Neuron (in vitro differentiated cells): Measurements from ENCODE around the gene NCOA1.
"Not testable (repeated sequence)": the region's sequence is repeated elsewhere in the genome, so short reads cannot be mapped to it uniquely, and the experiment has no call there.

Experiments
- H2AFZ ChIP-seq: one replicate; pipeline ENCODE4 v1.6.1; 2013; ENCODE audit warnings: low read depth, mild to moderate bottlenecking, inconsistent platforms, low read length, moderate library complexity
- H3K27me3 ChIP-seq: one replicate; pipeline ENCODE4 v1.6.1; 2013; ENCODE audit warnings: low read length; ENCODE audit not compliant: insufficient read depth
- H3K36me3 ChIP-seq: one replicate; pipeline ENCODE4 v1.6.1; 2013; ENCODE audit warnings: low read length; ENCODE audit not compliant: insufficient read depth
- H3K4me1 ChIP-seq: one replicate; pipeline ENCODE4 v1.6.1; 2013; ENCODE audit warnings: low read length; ENCODE audit not compliant: insufficient read depth
- H3K4me3 ChIP-seq: 2 replicates; pipeline ENCODE4 v1.5.1; 2013; ENCODE audit warnings: mild to moderate bottlenecking, low read length, moderate library complexity
- H3K9me3 ChIP-seq: one replicate; pipeline ENCODE4 v1.6.1; 2013; ENCODE audit warnings: low read length

The NCOA1 gene

DNA sequence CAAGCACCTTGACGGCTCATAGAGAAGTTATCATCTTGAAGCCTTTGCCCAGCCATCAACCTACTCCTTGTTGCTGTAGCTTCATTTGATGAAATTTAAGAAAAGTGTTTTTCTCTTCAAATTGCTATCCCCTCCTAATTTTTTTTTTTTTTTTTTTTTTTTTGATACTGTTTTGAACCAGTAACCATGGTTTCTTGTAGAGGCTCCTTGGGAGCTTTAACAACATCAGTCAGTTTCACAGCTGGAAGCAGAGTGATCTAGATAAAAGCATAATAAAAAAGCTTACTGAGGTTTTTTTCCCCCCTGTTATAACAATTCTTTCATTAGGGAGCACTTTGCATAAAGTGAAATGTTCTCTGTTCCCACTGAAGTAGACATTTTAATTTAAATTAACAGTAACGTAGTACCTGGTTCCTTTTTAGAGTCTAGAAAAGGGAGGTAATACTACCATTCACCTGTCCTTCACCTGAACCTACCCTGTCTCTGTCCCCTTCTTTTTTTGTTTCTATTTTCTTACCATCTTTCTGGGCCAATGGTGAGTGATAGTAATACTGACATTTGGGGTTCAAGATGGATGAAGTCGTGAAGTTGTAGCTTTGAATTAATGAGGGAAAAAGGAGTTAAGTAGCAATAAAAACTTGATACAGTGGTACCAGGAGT lies 101.5 kb downstream of the NCOA1 start:
- Histone ChIP-seq H3K36me3 (peaks cover 24% of the 10 kb centered on the region), H3K9me3 (peaks cover 4% of the 10 kb centered on the region), H3K4me1 (peaks cover 2% of the 10 kb centered on the region), H3K4me3 (no peak overlapping the region), H2AFZ (no peak overlapping the region), H3K27me3 (no peaks in the 10 kb centered on the region)

DNA sequence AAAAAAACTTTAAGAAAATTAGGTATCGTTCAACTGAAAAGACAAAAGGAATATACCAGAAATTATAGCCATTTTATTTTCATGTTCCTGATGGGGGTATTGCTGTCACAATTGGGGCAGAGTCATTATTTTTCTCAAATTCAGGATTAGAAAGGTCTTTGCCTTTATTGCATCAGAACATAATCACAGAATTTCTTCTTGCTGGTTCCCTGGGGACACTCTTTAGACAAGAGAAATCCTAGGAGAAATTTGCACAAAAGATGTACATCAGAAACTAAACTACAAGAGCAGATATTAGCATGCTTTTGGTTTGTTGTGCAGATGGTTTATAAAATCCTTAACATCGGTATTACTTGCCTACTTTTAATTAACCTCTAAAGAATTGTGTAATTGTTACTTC lies 103.2 kb downstream of the NCOA1 start:
- Histone ChIP-seq H3K9me3 (no peaks in the 10 kb centered on the region), H3K4me1 (peaks cover 2% of the 10 kb centered on the region), H2AFZ (no peak overlapping the region), H3K4me3 (no peak overlapping the region), H3K27me3 (no peaks in the 10 kb centered on the region), H3K36me3 (peaks cover 9% of the 10 kb centered on the region)

GRCh38 chr2:24597181-24597870 lies 106.3 kb downstream of the NCOA1 start:
- H3K9me3 ChIP-seq, result no peaks in the 10 kb centered on the region
- no peak overlapping the region for H2AFZ ChIP-seq
- no peaks in the 10 kb centered on the region for H3K27me3 ChIP-seq
- peaks cover 2% of the 10 kb centered on the region for H3K4me1 ChIP-seq
- H3K36me3 ChIP-seq, result peaks cover 6% of the 10 kb centered on the region
- H3K4me3 ChIP-seq, result no peak overlapping the region

DNA sequence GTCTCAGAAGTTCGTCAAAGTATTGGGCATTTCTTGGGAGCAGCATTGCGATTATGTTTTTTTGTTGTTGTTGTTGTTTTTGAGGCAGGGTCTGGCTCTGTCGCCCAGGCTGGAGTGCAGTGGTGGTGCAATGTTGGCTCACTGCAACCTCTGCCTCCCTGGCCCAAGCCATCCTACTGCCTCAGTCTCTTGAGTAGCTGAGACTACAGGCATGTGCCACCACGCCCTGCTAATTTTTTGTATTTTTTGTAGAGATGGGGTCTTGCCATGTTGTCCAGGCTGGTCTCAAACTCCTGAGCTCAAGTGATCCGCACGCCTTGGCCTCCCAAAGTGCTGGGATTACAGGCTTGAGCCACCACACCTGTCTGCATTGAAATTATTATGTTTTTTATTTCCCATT lies 109.1 kb downstream of the NCOA1 start:
- H3K4me1 ChIP-seq, H3K9me3 ChIP-seq, H3K36me3 ChIP-seq, H3K4me3 ChIP-seq, H2AFZ ChIP-seq, H3K27me3 ChIP-seq: not testable (repeated sequence)

- H3K9me3 ChIP-seq, result peaks cover 10% of the 10 kb centered on the region
- H3K4me1 ChIP-seq, result no peaks in the 10 kb centered on the region
- no peaks in the 10 kb centered on the region for H3K36me3 ChIP-seq
Measured at GRCh38 chr2:24611631-24612030, 120.6 kb downstream of the NCOA1 start.

DNA sequence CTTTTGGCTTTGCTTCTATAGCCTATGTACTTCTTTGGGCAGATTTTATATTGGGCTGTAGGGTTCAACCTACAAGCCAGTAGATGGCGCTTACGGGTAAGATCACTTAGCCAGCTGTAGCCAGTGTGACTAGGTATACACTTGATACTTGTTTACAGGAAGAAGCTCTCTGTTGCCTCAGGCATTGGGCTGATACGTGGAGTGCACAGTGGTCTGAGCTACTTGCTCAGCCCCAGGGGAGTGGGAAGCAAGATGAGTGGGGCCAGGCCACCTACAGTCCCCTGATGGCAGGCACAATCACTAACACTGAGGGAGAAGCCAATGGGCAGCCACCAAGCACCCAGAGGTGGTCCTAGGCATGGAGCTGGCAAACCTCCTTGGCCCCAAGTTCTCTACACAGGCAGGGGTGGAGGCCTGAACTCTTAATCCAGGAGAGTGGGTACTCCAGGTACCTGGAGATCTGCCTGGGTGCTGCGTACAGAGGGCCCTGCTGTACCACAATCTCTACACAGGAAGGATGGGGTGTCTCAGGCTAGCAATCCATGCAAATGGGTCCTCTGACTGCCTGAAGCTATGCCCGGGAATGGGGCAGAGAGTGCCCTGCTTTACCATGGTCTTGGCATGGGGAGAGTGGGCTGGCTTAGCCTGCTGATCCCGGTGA lies 122.2 kb downstream of the NCOA1 start:
- H3K4me3 ChIP-seq, result no peak overlapping the region
- H2AFZ ChIP-seq, result no peak overlapping the region
- no peaks in the 10 kb centered on the region for H3K4me1 ChIP-seq
- no peaks in the 10 kb centered on the region for H3K36me3 ChIP-seq
- H3K9me3 ChIP-seq, result peaks cover 10% of the 10 kb centered on the region
- no peaks in the 10 kb centered on the region for H3K27me3 ChIP-seq

More at GRCh38 chr2:24611631-24612030, 120.6 kb downstream of the NCOA1 start:
- Histone ChIP-seq H3K27me3 (no peaks in the 10 kb centered on the region), H2AFZ (no peak overlapping the region), H3K4me3 (no peak overlapping the region)

DNA sequence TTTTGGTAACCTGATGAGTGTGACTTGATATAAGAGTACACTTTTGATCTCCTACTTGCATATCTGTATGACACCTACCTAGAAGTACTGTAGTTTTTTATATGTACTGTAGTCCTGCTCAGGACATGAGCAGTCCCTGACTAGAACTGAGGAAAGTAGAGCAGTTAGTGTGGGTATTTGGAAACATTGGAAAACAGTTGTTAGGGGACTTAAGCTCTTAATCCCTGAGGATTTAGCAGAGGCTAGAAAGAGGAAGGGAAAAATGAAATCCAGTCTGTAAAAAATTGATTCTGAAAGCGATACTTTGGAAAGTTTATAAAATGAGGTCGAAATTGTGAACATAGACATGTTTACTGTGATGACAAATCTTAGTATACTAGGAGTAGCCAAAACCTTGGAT lies 125.6 kb downstream of the NCOA1 start:
- no peak overlapping the region for H2AFZ ChIP-seq
- H3K4me3 ChIP-seq, result no peak overlapping the region
- no peaks in the 10 kb centered on the region for H3K4me1 ChIP-seq
- no peaks in the 10 kb centered on the region for H3K36me3 ChIP-seq
- peaks cover 5% of the 10 kb centered on the region for H3K9me3 ChIP-seq
- H3K27me3 ChIP-seq, result no peaks in the 10 kb centered on the region

DNA sequence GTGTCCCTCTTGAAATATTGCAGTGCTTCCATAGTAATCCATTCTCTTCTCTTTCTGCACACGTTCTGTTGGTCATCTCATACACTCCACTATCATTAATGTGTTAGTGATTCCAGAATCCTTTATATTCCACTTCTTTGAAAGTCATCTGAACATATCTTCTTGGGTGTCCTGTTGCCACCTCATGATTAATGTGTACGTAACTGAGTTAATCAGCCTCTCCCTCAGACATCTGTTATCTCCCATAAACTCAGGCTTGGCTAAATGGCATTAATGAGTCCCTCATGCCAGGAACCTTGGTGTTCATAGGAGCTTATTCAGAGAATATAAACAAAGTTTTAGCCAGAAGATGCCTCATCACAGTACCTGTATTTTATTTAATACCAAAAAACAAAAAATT lies 126.4 kb downstream of the NCOA1 start:
- Histone ChIP-seq H3K4me3 (no peak overlapping the region), H2AFZ (no peak overlapping the region), H3K4me1 (no peaks in the 10 kb centered on the region), H3K36me3 (no peaks in the 10 kb centered on the region), H3K27me3 (no peaks in the 10 kb centered on the region), H3K9me3 (peaks cover 5% of the 10 kb centered on the region)

GRCh38 chr2:24618144-24618543 lies 127.1 kb downstream of the NCOA1 start:
- no peaks in the 10 kb centered on the region for H3K27me3 ChIP-seq
- H2AFZ ChIP-seq, result no peak overlapping the region
- H3K4me1 ChIP-seq, result no peaks in the 10 kb centered on the region
- H3K9me3 ChIP-seq, result peaks cover 3% of the 10 kb centered on the region
- H3K36me3 ChIP-seq, result no peaks in the 10 kb centered on the region
- H3K4me3 ChIP-seq, result no peak overlapping the region

DNA sequence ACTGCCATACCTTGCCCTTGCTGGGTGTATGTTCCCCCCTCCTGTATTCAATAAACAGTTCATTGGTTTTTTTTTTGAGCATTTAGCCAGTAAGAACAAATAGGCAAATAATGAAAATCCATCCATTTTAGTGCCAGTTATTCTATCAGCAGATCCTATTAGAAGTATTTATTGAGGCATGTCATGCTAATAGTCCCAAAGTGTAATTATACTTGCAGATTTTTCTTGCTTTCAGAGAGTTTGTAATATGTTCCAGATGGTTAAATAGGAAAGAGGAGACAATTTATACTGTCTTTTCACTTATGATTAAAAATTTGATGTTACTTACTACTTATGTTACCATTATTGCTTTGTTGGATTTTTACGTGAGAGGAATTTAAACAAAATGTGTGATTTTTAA lies 127.6 kb downstream of the NCOA1 start:
- Histone ChIP-seq H3K27me3 (no peaks in the 10 kb centered on the region), H3K4me3 (no peak overlapping the region), H3K9me3 (no peaks in the 10 kb centered on the region), H2AFZ (no peak overlapping the region), H3K4me1 (no peaks in the 10 kb centered on the region), H3K36me3 (no peaks in the 10 kb centered on the region)

DNA sequence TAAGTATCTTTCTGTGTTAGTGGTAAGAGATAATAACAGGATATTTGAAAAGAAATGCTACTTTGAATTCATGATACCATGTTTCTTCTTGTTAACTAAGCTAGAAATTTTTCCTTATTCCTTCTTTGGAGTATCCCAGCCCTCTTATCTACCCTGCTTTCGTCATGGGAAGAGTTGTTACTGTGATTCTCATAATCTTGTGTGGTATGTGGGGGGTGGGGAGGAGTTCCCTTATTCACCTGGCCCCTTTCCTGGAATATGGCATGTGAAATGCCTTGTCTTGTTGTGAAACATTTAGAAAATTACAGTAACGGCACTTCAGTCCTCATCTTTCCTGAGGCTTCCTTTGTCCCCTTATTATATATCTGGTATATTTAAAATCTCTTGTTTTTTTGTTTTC lies 129.9 kb downstream of the NCOA1 start:
- Histone ChIP-seq H3K36me3 (no peaks in the 10 kb centered on the region), H3K9me3 (no peaks in the 10 kb centered on the region), H3K27me3 (no peaks in the 10 kb centered on the region)

GRCh38 chr2:24621779-24622538 lies 130.9 kb downstream of the NCOA1 start:
- Histone ChIP-seq H2AFZ (no peak overlapping the region), H3K36me3 (no peaks in the 10 kb centered on the region), H3K4me3 (no peak overlapping the region), H3K27me3 (no peaks in the 10 kb centered on the region), H3K4me1 (peaks cover 5% of the 10 kb centered on the region), H3K9me3 (no peaks in the 10 kb centered on the region)

More for the DNA sequence above, 129.9 kb downstream of the NCOA1 start:
- Histone ChIP-seq H3K4me1 (no peaks in the 10 kb centered on the region), H2AFZ (no peak overlapping the region), H3K4me3 (no peak overlapping the region)

GRCh38 chr2:24623535-24623934 lies 132.5 kb downstream of the NCOA1 start:
- Histone ChIP-seq H3K9me3 (no peaks in the 10 kb centered on the region), H3K27me3 (no peaks in the 10 kb centered on the region), H2AFZ (no peak overlapping the region), H3K4me1 (peaks cover 5% of the 10 kb centered on the region), H3K4me3 (no peak overlapping the region), H3K36me3 (no peaks in the 10 kb centered on the region)
